CD4-positive, alpha-beta T cell treated with Interleukin-15 for 4 hours (primary cell): ENCODE data around the gene ACP4.
A peak's percentile ranks its signal among the peaks of the same experiment; 100 is the strongest.
"Not testable (repeated sequence)": the region's sequence is repeated elsewhere in the genome, so short reads cannot be mapped to it uniquely, and the experiment has no call there.

Experiments
- DNase-seq: peaks from one replicate; pipeline ENCODE4 v3.0.0-alpha.2; 2020; ENCODE audit warnings: low spot score

The ACP4 gene

DNA sequence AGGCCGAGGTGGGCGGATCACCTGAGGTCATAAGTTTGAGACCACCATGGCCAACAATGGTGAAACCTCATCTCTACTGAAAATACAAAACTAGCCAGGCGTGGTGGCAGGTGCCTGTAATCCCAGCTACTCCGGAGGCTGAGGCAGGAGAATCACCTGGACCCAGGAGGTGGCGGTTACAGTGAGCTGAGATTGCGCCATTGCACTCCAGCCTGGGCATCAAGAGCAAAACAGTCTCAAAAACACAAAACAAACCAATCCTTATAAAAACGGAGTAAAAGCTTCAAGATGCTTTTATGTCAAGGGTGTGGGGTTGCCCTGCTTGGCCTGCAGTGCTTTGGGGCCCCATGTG lies 7.2 kb downstream of the ACP4 start:
- DNase-seq: no peak

DNA sequence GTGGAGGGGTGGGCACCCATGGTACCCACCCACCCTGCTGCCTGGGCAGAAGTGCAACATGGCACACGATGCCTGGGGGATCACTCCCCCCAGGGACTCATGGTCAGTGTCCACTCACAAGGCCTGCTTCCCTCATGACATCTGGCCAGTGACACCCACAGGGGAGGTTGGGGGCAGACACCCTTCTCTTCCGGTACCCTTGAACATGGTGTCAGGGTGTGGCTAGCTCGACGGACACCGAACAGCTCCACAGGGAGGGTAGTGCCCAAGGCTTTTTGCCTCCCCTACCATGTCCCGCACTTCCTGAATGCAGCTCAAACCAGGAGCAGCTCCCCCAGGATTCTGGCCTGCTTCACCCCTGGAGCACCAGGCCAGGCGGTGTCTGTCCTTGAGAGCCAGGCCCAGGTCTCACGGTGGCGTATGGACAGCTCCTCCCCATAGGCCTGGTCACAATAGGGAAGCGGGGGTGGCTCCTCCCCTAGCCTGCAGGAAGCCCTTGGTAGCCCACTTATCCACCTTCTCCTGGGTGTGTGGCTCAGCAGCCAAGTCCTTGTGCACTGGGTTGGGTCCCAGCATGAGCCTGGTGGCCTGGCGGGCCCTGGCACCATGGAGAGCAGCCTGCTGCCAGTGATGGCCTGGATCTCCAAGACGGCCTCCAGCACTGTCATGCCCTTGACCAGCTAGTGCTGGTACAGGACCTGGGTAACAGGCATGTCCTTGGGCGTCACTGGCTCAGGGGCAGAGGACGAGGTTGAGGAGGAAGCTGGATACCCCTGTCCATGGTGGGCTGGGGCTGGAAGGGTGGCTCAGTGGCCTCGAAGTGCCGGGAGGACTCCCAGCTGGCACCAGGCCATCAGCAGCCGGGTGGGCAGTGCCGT lies 7.8 kb downstream of the ACP4 start:
- DNase-seq: no peak

DNA sequence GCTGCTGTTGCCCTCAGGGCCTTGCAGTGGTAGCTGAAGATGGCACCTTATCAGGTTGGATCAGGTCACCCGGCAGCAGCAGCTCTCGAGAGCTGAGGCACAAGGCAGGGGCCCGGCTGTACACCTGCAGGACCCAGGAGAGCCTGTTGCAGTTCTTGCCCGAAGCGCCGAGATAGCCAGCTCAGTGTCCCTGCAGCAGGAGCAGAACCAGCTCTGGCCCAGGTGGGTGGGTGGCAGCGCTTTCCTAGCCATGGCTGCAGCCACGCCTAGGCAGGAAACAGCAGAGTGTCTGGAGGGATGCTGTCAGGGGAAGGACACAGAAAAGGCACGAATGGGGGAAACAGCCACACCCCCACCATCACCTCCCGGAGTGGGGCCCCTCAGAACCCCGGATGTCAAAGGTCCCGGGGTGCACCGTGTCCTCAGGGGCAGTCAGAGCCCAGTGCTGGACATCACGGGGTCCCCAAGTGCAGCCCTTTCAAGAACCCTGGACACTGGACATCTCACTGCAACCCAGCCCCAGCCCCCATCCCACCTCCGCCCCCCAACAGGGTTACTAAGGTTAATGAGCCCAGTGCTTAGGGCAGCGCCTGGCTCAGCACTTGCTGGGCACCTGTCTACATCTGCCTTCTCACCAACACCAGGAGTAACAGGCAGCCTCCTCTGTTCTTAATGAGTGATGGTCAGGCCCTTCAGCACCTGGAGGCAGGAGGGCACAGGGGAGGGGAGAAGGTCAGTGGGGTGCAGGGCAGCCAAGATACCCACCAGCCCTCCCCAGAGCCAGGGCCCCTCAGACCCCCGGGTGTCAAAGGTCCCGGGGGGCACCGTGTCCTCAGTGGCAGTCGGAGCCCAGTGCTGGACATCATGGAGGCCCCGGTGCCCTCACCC lies 8.7 kb downstream of the ACP4 start:
- DNase-seq: no peak

DNA sequence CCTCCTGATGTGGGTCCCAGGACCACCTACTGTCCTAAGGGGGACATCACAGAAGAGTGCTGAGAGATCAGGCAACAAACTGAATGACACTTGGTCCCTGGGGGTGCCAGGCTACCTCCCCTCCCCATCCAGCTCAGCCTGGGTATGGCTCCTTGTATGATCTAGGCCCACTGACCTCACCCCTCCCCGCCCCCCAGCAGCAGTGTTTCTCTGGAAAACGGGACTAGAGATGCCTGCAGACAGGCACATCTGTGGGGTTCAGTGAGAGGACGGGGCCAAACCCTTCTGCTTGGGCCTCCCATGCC lies 9.3 kb downstream of the ACP4 start:
- DNase-seq: no peak

DNA sequence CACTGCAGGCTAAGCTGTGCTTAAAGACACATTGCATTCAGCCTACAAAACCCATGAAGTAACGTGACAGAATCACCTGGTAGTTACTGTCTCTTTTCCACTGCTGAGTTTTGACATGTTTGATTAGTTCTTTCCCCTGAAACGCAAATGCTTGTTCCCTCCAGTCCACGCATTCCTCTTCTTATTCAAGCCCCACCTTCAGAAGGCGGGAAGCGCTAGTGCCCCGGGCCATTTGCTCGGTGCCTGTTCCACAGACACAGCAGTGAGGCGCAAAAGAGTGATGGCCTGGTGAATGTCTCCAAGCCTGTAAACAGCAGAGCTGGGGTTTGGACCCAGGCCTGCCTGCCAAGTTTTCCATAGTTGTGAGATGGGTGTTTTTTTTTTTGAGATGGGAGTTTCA lies 10.9 kb downstream of the ACP4 start:
- no peak for DNase-seq

DNA sequence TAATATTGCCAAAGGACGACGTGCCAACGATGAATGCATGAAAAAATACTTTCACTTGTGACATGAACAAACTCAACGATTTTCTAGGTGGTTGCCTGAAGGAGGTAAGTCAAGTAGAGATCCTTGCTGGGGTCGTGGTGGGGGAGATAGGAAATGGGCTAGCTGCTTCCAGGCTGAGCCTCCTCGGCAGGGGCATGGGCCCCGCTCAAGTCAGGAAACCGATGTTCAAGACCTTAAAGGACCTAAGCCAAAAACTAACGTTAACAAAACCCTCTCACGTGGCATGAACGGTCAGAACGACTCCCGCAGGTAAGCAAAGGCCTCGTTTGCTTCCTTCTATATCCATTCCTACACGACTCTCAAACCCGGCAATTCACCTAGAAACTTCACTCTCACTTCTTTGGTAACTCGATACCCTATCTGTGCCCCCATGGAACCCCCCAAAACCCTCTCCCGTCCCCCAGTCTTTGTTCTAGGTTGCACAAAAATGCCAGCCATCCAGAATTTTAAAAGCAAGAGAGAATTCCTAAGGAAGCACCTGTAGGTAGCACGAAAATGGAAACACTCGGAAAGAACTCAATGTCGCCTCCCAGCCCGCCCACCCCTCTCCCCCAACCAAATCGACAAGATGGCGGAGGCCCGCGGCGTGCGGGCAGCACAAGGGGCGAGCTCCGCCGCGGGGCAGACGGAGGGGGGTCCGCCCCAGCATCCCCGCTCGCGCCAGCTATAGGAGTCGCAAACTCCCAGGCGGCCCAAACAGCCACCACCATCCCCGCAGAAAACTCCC lies 13.6 kb downstream of the ACP4 start:
- no peak for DNase-seq

DNA sequence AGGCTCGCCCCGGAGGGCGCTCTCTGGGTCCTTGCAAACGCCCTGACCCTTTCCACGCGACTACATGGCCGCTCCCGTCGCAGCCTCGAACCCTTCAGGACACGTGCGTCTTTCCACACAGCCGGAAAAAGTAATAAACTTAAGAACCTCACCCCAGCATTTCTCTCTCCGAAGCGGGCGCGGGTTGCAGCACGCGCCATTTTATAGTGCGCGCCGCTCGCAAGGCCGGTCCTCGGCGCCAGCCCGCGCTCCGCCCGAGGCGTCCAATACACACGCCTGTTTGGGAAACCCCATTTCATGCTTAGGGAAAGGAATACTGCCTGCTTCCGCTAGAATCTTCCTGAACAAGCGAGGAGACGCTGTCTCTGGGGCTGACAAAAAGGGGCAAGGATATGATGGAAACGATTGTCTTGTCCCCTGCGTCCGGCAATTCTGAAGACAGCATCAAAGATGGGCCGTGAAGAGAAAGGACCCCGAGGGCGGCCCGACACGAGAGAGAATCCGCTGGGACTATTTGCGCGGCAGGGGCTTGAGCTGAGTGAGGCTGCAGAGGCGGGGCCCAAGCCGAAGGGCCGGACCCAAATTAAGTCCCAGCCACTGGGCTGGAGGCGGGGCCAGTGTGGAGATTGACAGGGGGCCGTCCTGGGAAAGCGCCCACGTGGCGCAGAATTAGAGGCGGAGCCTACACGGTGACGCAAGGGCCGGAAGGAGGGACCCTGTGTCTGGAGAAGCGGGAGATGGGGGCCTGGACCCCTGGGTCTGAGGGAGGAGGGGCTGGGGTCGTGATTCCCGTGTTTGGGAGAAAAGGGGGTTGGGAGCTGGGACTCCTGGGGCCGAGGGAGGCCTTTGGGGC lies 14.4 kb downstream of the ACP4 start:
- DNase-seq: peak; percentile 98

DNA sequence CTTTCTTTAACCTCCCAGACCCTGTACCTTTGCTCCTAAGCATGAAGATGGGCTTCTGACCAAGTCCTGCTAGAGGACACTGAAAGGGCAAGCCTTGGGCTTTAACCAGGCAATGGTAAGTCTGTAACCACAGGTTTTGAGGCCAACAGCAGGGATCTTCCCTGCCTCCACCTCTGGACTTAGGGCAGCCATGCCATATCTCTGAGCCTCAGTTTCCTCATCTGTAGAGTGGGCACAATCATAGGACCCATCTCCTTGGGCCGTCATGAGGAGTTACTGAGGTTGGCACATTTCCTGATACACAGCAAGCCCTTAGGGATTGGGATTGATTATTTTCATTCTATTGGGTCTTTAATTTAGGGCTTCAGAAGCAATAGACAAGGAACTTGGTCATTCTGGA lies 18.6 kb downstream of the ACP4 start:
- DNase-seq: no peak

DNA sequence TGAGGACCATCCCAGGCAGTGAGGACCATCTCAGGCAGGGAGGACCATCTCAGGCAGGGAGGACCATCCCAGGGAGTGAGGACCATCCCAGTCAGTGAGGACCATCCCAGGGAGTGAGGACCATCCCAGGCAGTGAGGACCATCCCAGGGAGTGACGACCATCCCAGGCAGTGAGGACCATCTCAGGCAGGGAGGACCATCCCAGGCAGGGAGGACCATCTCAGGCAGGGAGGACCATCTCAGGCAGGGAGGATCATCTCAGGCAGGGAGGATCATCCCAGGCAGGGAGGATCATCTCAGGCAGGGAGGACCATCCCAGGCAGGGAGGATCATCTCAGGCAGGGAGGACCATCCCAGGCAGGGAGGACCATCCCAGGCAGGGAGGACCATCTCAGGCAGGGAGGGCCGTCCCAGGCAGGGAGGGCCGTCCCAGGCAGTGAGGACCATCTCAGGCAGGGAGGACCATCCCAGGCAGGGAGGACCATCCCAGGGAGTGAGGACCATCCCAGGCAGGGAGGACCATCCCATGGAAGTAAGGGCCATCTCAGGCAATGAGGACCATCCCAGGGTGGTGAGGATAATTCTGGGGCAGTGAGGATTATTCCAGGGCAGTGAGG lies 21.5 kb downstream of the ACP4 start:
- DNase-seq: not testable (repeated sequence)

DNA sequence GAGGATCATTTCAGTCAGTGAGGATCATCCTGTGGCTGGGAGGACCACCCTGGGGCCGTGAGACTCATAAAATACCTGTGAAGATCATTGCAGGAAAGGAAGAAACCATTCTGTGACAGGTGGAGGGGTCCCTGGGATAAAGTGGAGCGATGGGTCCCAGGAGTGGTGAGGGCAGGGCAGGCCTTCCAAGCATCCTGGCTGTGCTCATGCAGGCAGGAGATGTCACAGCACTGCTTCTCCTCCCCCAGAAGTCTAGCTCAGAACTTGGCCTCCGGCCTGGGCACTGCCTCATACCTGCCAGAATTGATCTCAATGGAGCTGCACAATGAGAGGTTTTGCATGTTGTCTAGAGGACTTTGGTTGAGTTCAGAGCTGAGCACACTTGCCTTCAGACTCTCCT lies 22.3 kb downstream of the ACP4 start:
- no peak for DNase-seq

DNA sequence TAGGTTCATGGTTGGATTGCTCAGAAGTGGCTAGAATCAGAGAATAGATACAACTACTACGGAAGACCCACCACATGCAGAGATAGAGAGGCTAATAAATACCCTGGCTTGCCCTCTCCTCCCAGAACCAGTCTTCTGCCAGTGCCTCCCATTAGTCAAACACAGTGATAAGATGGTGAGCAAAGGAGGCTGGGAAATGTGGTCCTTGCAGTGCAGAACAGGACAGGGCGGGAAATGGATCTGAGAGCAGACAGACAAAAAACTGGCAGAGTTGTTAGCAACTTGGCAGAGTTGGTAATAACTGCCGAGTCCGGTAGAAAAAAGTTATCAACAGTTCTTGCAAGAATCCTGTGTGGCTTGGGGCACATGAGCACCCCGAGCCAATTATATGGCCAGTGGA lies 24.7 kb downstream of the ACP4 start:
- no peak for DNase-seq

DNA sequence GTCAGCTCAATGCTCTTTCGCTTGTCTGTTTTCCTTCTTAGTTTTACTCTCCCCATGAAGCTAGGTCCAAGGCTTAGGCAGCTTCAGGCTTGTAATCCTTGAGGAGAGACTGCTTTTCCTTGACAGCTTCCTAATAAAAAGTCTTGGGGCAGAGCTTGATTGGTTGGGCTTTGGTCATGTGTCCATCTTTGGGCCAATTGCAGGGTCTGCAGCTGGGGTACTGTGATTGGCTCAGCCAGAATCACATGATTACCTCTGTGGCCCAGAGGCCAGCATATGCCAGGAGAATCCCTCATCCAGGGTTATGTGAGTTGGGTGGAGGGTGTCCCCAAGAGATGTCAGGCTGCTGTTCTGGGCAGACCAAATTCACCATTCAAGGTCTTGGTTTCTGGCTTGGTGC lies 25.2 kb downstream of the ACP4 start:
- no peak for DNase-seq

DNA sequence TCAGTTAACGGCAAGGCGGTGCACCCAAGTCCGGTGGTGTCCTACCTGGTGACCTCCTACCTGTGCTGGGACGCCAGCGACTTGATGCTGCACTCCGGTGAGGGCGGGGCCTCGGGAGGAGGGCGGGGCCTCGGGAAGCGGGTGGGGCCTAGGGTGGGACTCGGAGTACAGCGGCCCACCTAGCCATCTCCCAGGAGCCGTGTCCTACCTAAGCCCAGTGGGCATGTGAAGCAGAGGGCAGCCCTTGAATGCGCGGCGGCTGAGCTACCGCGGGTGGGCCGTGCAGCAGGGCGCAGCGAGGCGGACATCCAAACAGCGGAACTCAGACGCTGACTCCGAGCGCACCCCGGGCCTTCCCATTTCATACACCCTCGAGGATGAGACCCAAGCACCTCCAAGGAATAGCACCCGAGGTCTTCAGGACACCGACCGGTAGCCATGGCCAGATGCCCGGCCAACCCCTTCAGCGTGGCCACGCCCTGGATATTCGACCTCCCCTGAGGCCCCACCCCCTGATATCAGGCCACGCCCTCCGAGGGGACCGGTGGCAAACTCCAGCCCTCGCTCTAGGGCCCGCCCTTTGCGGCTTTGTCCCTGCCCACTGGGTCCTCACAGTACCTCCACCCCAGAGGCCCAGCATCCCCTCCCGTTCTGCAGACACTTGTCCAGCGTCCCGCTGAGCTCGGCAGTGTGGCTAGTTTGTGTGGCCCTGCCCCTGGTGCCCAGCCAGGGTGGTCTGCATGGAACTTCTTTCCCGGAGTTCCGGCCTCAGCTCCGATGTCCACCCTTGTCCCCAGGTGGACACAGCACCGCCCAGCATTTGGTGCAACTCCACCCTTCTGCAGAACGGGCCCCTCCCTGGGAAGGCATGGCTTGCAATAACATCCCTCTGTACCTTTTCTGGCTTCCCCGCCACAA lies 28.0 kb downstream of the ACP4 start:
- no peak for DNase-seq

DNA sequence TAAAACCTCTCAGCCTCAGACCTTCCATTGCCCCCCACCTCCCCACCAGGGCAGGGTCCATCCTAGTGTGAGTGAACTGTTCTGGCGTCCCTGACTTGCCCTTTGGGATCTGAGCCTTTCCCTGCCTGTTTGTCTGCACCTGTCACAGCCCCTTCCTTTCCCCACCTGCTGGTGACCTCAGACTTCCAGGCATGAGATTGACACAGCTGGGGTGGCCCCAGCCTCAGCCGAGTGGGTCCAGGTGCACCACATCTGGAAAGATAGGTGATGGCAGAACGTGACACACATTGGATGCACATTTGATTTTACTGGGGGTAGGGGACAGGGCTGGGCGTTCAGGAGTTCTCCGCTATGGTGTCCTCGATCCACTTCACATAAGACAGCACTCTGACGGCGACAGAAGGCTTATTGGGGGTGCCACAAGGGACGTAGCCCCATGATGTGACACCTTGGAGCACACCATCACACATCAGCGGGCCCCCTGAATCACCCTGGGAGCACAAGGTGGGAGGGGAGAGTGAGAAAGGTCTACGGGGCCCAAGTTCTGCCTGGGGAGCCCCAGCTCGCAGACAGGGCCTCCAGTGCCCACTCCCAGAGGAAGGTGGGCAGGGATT lies 28.8 kb downstream of the ACP4 start:
- DNase-seq: no peak

DNA sequence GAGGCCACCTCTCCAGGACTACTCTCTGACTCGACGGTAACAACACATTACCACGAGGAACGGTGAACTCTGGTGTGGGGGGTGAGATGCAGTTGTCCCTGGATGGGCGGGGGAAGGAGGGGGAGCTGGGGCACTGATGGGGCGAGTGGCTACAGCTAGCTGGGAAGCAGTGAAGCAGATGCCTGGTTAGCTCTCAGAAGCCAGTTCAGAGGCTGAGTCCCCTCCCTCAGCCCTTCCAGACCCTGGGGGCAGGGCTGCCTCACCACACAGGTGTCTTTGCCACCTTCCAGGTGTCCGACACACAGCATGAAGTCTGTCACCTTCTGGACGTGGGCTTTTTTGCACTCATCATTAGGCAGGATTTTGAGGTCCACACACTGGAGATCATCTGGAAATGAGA lies 29.4 kb downstream of the ACP4 start:
- no peak for DNase-seq

DNA sequence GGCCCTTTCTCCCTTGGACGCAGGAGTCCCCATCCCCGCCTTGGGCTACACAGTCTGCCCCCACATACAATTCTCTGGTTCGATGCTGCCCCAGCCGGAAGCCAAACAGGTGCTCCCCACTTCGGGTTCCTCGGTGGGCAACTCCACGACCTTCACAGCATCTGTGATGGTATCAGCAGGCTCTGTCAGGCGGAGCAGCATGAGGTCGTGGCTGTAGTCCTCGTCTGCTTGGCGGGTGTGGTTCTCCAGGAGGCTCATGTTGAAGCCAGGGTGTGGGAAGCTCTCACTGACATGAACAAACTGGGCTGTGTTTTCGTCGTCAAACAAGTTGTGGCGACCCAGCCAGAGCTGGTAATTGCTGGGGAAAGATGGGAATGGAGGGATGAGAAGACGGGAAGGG lies 29.9 kb downstream of the ACP4 start:
- no peak for DNase-seq

DNA sequence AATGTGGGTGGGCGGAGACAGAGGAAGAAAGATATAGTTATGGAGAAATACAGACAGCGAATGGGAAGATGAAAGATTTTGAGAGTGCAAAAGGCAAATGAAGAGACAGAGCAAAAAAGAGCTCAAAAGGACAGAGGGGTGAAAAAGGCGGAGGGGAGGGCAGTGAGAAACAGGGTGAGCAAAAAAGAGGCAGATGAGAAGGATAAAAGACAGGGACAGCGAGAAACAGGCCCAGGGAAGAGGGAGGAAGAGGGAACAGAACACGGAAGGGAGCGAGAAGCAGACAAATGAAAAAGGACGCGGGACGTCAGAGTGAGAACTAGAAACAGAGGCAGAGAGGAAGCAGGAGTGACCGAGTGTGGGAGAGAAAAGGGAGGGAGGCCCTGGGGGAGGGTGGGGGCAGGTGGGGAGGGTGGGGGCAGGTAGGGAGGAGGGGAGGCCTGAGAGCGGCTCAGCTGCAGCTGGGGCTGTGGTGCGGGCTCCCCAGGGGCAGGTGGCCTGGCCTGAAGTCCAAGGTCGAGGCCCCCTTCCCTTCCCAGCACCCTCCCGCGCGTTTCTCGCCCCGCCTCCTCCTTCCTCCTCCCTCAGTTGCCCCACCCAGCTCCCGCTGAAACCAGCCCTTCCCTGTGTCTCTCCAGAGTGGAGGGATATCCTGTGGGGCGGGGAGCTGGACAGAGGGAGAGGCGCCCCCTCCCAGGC lies 30.5 kb downstream of the ACP4 start:
- no peak for DNase-seq

DNA sequence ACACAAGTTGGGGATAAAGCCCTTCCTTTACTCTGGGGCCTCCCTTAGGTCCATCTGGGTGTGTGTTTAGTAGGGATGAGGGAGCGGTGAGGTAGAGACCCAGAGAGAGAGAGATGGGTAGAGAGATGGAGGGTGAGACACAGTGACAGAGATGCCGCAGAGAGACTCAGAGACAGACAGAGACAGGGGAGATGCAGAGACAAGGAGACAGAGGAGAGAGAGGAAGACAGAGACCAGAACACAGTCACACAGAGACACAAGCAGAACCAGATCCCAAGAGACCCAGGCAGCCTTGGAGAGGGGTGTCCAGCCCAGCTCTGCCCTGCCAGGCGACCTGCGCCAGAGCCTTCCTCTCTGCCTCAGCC lies 31.0 kb downstream of the ACP4 start:
- no peak for DNase-seq

DNA sequence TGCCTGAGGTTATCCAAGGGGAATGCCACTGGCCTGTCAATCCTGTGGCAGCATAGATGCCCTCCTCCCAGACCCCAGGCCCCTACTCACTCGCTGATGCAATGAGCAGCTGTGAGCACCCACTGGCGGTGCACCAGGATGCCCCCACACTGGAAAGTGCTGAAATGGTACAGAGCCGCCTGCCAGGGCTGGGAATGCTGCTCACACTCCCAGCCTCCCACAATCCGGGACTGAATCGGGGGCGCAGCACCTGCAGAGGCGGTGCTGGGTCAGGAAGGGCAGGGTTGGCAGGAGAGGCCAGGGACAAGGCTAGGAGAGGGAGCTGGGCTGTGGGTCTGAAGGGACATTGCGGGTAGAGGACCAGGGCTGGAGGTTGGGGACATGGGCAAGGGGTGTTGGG lies 31.4 kb downstream of the ACP4 start:
- no peak for DNase-seq
